Measurements from ENCODE around the gene PRR5L.
A peak's percentile ranks its signal among the peaks of the same experiment; 100 is the strongest.

DNA sequence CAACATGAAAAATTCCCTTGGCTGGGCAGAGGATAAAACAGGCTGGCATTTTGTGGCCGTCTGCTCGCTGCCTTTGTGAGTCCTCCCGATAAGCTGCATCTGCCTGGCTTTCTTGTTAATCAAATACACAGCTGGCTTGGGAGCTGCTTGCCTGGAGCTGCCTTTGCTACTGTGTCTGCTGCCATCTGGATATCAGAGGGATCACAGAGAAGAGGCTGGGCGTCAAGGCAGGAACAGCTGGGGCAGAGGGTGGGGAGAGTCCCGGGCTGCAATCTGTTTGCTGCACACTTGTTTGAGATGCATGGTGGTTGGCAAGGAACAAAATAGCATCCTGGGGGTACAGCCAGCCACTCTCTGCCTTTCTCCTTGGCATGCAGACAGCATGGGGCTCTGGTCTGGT, 42.9 kb upstream of the PRR5L start:
- TF ChIP-seq TAF1 (IDR thresholded peaks at IDR 0.05; ENCODE audit: borderline replicate concordance, low read depth, low read length), result no peak
- TF ChIP-seq RAD21 (IDR thresholded peaks at IDR 0.05; ENCODE audit: low read length), result peak; percentile 20; the same call in 1 of the 2 replicates
- no peak for TF ChIP-seq CTCF (IDR thresholded peaks at IDR 0.05)
- TF ChIP-seq MAX (IDR thresholded peaks at IDR 0.05; ENCODE audit: low read depth), result no peak
- peak; percentile 98 for TF ChIP-seq RCOR1 (IDR thresholded peaks at IDR 0.05; ENCODE audit: low read length)
- TF ChIP-seq SMC3 (IDR thresholded peaks at IDR 0.05; ENCODE audit: low read depth, low read length), result no peak

All from SK-N-SH (cell line).